ENCODE results near the gene MRTFA. TPM values are rescaled to one million over a fixed set of nuclear protein-coding genes. Genes with fewer than 3 reads are reported as not detected.

Gene MRTFA
- total RNA-seq, 1 donor from 2014 or later, result 11.3 TPM

DNA sequence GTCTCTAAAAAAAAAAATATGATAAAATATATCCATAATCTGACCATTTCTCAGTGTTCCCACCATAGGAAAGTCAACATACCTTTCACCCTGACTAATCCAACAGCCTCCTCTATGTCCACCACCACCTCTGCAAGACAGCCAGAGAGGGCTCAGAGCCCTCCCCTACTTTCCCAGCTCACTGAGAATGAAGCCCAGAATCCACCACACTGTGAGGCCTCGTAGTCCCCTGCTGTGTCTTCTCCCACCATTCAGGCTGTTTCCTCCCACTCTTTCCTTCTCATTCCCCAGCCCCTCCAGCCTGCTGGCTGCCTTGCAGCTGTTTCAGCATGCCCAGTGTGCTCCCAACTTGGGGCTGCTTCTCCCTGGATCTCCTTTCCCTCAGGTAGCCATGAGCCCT is 239.1 kb downstream of the MRTFA start:
- peaks cover 3% of the 10 kb centered on the region for H3K79me2 ChIP-seq (ENCODE audit: low read depth)
- no peaks in the 10 kb centered on the region for H3K9me3 Mint-ChIP-seq
- no peak overlapping the region for H3K4me3 Mint-ChIP-seq
- peaks cover 16% of the 10 kb centered on the region for H3K4me1 Mint-ChIP-seq
- DNase-seq (ENCODE audit: low spot score), result no peak
- H3K9me3 ChIP-seq (ENCODE audit: low read depth), result no peaks in the 10 kb centered on the region
- H3K4me3 ChIP-seq, result no peak overlapping the region
- no peak overlapping the region for H3K9ac ChIP-seq
- H4K20me1 ChIP-seq (ENCODE audit: low read depth), result peaks cover 3% of the 10 kb centered on the region
- TF ChIP-seq EZH2phosphoT487 (IDR thresholded peaks at IDR 0.05) (no peak), EZH2 (IDR thresholded peaks at IDR 0.05) (no peak)
- TF ChIP-seq, protein P1, sequence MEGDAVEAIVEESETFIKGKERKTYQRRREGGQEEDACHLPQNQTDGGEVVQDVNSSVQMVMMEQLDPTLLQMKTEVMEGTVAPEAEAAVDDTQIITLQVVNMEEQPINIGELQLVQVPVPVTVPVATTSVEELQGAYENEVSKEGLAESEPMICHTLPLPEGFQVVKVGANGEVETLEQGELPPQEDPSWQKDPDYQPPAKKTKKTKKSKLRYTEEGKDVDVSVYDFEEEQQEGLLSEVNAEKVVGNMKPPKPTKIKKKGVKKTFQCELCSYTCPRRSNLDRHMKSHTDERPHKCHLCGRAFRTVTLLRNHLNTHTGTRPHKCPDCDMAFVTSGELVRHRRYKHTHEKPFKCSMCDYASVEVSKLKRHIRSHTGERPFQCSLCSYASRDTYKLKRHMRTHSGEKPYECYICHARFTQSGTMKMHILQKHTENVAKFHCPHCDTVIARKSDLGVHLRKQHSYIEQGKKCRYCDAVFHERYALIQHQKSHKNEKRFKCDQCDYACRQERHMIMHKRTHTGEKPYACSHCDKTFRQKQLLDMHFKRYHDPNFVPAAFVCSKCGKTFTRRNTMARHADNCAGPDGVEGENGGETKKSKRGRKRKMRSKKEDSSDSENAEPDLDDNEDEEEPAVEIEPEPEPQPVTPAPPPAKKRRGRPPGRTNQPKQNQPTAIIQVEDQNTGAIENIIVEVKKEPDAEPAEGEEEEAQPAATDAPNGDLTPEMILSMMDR (IDR thresholded peaks at IDR 0.05), result no peak
- no peak overlapping the region for H3K27ac ChIP-seq
- H3K36me3 ChIP-seq, result no peaks in the 10 kb centered on the region
- no peaks in the 10 kb centered on the region for H3K27me3 ChIP-seq
- H3K4me2 ChIP-seq, result no peak overlapping the region
- peaks cover 8% of the 10 kb centered on the region for H3K4me1 ChIP-seq
- peaks cover 16% of the 10 kb centered on the region for H3K36me3 Mint-ChIP-seq
- H3F3A ChIP-seq (ENCODE audit: low read depth), result peaks cover 4% of the 10 kb centered on the region
- H2AFZ ChIP-seq (replicated peaks), result no peak overlapping the region
- H3K27me3 Mint-ChIP-seq (ENCODE audit: insufficient read depth, low read depth), result peaks cover 3% of the 10 kb centered on the region
- H3K27ac Mint-ChIP-seq, result peak overlapping the region; percentile 80

DNA sequence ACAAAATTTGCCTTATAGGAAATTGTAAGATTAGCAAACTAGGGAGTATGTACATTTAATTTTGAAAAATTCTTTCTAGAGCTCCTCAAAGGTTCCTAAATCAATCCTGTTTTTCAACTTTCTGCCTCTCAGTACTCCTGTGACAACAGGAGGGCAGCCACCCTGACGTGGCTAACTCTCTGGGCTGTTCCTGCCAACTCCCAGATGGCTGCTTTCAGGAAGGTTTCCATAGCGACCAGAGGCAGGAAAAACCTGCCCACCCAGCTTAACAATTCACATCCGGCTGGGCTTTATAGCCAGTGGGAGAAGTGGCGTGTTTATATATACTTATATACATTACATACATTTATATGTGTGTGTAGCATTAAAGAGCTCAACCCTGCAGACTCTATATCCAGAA is 239.6 kb downstream of the MRTFA start:
- H3K4me3 Mint-ChIP-seq, result no peak overlapping the region

DNA sequence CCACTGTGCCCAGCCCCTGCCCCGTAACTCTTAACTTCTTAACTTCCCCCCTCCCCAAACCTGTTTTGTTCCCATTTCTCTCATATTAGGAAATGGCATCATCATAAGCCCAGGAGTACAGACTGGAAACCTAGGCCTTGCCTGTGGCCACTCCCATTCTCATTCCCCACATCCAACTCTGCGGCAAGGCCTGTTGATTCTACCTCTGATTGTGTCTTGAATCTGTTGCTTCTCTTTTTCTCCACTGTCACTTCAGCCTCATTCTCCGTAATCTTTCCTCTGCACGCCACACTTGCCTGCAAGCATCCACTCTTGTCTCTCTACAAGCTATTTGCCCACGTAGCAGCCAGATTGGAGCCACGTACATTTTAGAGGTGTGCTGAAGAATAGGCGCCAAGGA is 240.9 kb downstream of the MRTFA start:
- Histone ChIP-seq H3K36me3 (no peaks in the 10 kb centered on the region), H4K20me1 (ENCODE audit: low read depth) (peaks cover 18% of the 10 kb centered on the region), H3K9ac (no peak overlapping the region), H3K4me3 (no peak overlapping the region), H3K27me3 (no peaks in the 10 kb centered on the region), H3K4me2 (no peak overlapping the region), H3K79me2 (ENCODE audit: low read depth) (peaks cover 9% of the 10 kb centered on the region), H3K9me3 (ENCODE audit: low read depth) (no peaks in the 10 kb centered on the region), H2AFZ (replicated peaks) (no peak overlapping the region), H3F3A (ENCODE audit: low read depth) (peaks cover 4% of the 10 kb centered on the region), H3K27ac (no peak overlapping the region), H3K4me1 (peaks cover 8% of the 10 kb centered on the region)
- TF ChIP-seq, protein P1 (IDR thresholded peaks at IDR 0.05), result no peak
- no peak for TF ChIP-seq EZH2phosphoT487 (IDR thresholded peaks at IDR 0.05)
- no peak for TF ChIP-seq EZH2 (IDR thresholded peaks at IDR 0.05)
- Mint-ChIP-seq H3K36me3 (peaks cover 8% of the 10 kb centered on the region), H3K9me3 (no peaks in the 10 kb centered on the region), H3K27ac (peak overlapping the region; percentile 4), H3K4me3 (no peak overlapping the region), H3K4me1 (peaks cover 26% of the 10 kb centered on the region), H3K27me3 (ENCODE audit: insufficient read depth, low read depth) (peaks cover 3% of the 10 kb centered on the region)
- no peak for DNase-seq (ENCODE audit: low spot score)

More for the DNA sequence above, 239.6 kb downstream of the MRTFA start:
- H3K9me3 Mint-ChIP-seq, result no peaks in the 10 kb centered on the region
- no peaks in the 10 kb centered on the region for H3K36me3 ChIP-seq
- TF ChIP-seq, protein P1 (IDR thresholded peaks at IDR 0.05), result no peak
- TF ChIP-seq EZH2phosphoT487 (IDR thresholded peaks at IDR 0.05), result no peak
- H3K79me2 ChIP-seq (ENCODE audit: low read depth), result peaks cover 3% of the 10 kb centered on the region
- peaks cover 8% of the 10 kb centered on the region for H3K4me1 ChIP-seq
- H3K4me1 Mint-ChIP-seq, result peaks cover 21% of the 10 kb centered on the region
- no peaks in the 10 kb centered on the region for H3K9me3 ChIP-seq (ENCODE audit: low read depth)
- H3K27ac ChIP-seq, result no peak overlapping the region
- peaks cover 8% of the 10 kb centered on the region for H4K20me1 ChIP-seq (ENCODE audit: low read depth)
- H3K4me3 ChIP-seq, result no peak overlapping the region
- H3K27me3 ChIP-seq, result no peaks in the 10 kb centered on the region
- peaks cover 4% of the 10 kb centered on the region for H3F3A ChIP-seq (ENCODE audit: low read depth)
- peaks cover 3% of the 10 kb centered on the region for H3K27me3 Mint-ChIP-seq (ENCODE audit: insufficient read depth, low read depth)
- peak; percentile 60 for DNase-seq (ENCODE audit: low spot score)
- no peak overlapping the region for H2AFZ ChIP-seq (replicated peaks)
- H3K4me2 ChIP-seq, result no peak overlapping the region
- no peak overlapping the region for H3K9ac ChIP-seq
- H3K27ac Mint-ChIP-seq, result peak overlapping the region; percentile 71
- H3K36me3 Mint-ChIP-seq, result peaks cover 12% of the 10 kb centered on the region
